B cell (primary cell): ENCODE results near the gene AIG1. TPM values are rescaled to one million over a fixed set of nuclear protein-coding genes. Genes with fewer than 3 reads are reported as not detected.

Experiments used
- ATAC-seq: fragments of 200-7000 bp; cut with Tn5 transposase; one replicate; pipeline ENCODE4 v1.10.0; 2021; ENCODE audit warnings: low read depth, mild to moderate bottlenecking, moderate number of reproducible peaks, moderate library complexity
- CTCF ChIA-PET: fragments of 350-600 bp; sonication (Branson Sonifier 250); formaldehyde crosslinking; loops from one replicate; lab custom pipeline; 2021; ENCODE audit warnings: antibody characterized with exemption, inconsistent platforms; lab: Charles Lee
- POLR2A ChIA-PET: fragments of 350-600 bp; sonication (Branson Sonifier 250); formaldehyde crosslinking; loops from one replicate; lab custom pipeline; 2021; ENCODE audit warnings: antibody characterized with exemption; lab: Charles Lee
- DNase-seq: peaks from one replicate; pipeline ENCODE4 v3.0.0; 2013
- H2AFZ ChIP-seq: 2 replicates; pipeline ENCODE4 v1.6.1; 2012; ENCODE audit warnings: mild to moderate bottlenecking, low read depth, low read length; ENCODE audit not compliant: insufficient read depth, poor library complexity, severe bottlenecking
- H3K27ac ChIP-seq, 2 donors: 1 replicate in 1 of 2; 2 replicates in 1 of 2; pipeline ENCODE4 v1.5.1; 2012 to 2013; ENCODE audit warnings: low read length in 2 of 2, mild to moderate bottlenecking in 2 of 2, moderate library complexity in 1 of 2
- H3K27me3 ChIP-seq, 4 experiments: fragments of 200-600 bp in 1 of 4; sonication (generic) in 1 of 4; replicated peaks in 1 of 4; 1 replicate in 2 of 4; 2 replicates in 2 of 4; pipeline versions ENCODE4 v1.6.1 to v1.7.0; 2013 to 2016; ENCODE audit warnings: low read length in 3 of 4, mild to moderate bottlenecking in 2 of 4, mixed read lengths in 1 of 4, moderate library complexity in 1 of 4; ENCODE audit not compliant: insufficient read depth in 4 of 4, control insufficient read depth in 3 of 4; ENCODE audit errors: control extremely low read depth in 1 of 4
- H3K36me3 ChIP-seq, 2 experiments: replicated peaks in 1 of 2; 1 replicate in 1 of 2; 2 replicates in 1 of 2; pipeline versions ENCODE4 v1.6.1 to v1.7.1; 2013; ENCODE audit warnings: low read length in 1 of 2; ENCODE audit not compliant: insufficient read depth in 2 of 2, control insufficient read depth in 1 of 2; ENCODE audit errors: control extremely low read depth in 1 of 2, extremely low read depth in 1 of 2
- H3K4me1 ChIP-seq, 2 donors: fragments of 200-600 bp in 1 of 2; sonication (generic) in 1 of 2; 1 replicate in 1 of 2; 2 replicates in 1 of 2; pipeline versions ENCODE4 v1.5.1 to v1.6.1; 2013 to 2017; ENCODE audit warnings: low read length in 2 of 2; ENCODE audit not compliant: control insufficient read depth in 2 of 2, insufficient read depth in 2 of 2
- H3K4me2 ChIP-seq: replicated peaks from 2 replicates; pipeline ENCODE3; 2012; ENCODE audit warnings: mild to moderate bottlenecking, low read depth, low read length; ENCODE audit not compliant: poor library complexity, severe bottlenecking
- H3K4me3 ChIP-seq, 5 experiments: fragments of 200-600 bp in 1 of 5; sonication (generic) in 1 of 5; 1 replicate in 3 of 5; 2 replicates in 2 of 5; pipeline versions ENCODE4 v1.5.1 to v1.7.0; 2011 to 2016; ENCODE audit warnings: low read length in 4 of 5, mild to moderate bottlenecking in 4 of 5, low read depth in 2 of 5, control low read depth in 1 of 5, moderate library complexity in 1 of 5; ENCODE audit not compliant: insufficient read depth in 1 of 5; ENCODE audit errors: control extremely low read depth in 1 of 5, extremely low read depth in 1 of 5
- H3K79me2 ChIP-seq: fragments of 200-600 bp; sonication (generic); one replicate; pipeline ENCODE4 v1.6.0; 2016; ENCODE audit warnings: low read length; ENCODE audit not compliant: control insufficient read depth, insufficient read depth
- H3K9ac ChIP-seq: fragments of 200-600 bp; sonication (generic); 2 replicates; pipeline ENCODE4 v1.6.1; 2017; ENCODE audit warnings: mild to moderate bottlenecking, low read length, moderate library complexity
- H3K9me3 ChIP-seq, 3 donors: one replicate each; pipeline versions ENCODE4 v1.6.1 to v1.7.1; 2013; ENCODE audit warnings: low read length in 2 of 3; ENCODE audit not compliant: control insufficient read depth in 2 of 3, insufficient read depth in 1 of 3; ENCODE audit errors: control extremely low read depth in 1 of 3
- H4K20me1 ChIP-seq: 2 replicates; pipeline ENCODE4 v1.6.0; 2012; ENCODE audit warnings: mild to moderate bottlenecking, low read length; ENCODE audit not compliant: insufficient read depth, control insufficient read depth, poor library complexity, severe bottlenecking
- H3K27ac Mint-ChIP-seq: one replicate; pipeline ENCODE4 v1.8.0; 2021; ENCODE audit warnings: mixed read lengths
- H3K27me3 Mint-ChIP-seq: one replicate; pipeline ENCODE4 v1.8.0; 2021; ENCODE audit warnings: mixed read lengths
- H3K4me1 Mint-ChIP-seq: one replicate; pipeline ENCODE4 v1.8.0; 2021; ENCODE audit warnings: mixed read lengths
- H3K4me3 Mint-ChIP-seq: one replicate; pipeline ENCODE4 v1.8.0; 2021; ENCODE audit warnings: mixed read lengths
- H3K9me3 Mint-ChIP-seq: one replicate; pipeline ENCODE4 v1.8.0; 2022; ENCODE audit warnings: mixed read lengths; ENCODE audit not compliant: insufficient read depth
- CTCF ChIP-seq: fragments of 200-600 bp; IDR thresholded peaks from one replicate; pipeline ENCODE4 v1.8.0; 2022; ENCODE audit warnings: antibody characterized with exemption, mild to moderate bottlenecking
- EZH2 ChIP-seq: IDR thresholded peaks from 2 replicates; pipeline ENCODE4 v1.6.1; 2012; ENCODE audit warnings: borderline replicate concordance, low read depth, mild to moderate bottlenecking, moderate library complexity, low read length; ENCODE audit not compliant: insufficient read depth, poor library complexity, severe bottlenecking
- WGBS: methylation state at CpG from one replicate; pipeline ENCODE4 v1.1.5; 2013; ENCODE audit warnings: missing lambda C conversion rate; ENCODE audit not compliant: insufficient coverage; 5-methylcytosine and 5-hydroxymethylcytosine counted together
- intact Hi-C: fragments of 100-400 bp; cut with micrococcal nuclease; formaldehyde crosslinking; loops from one replicate; pipeline ENCODE4 v1.10.0; 2022
- polyA plus RNA-seq: library from polyadenylated mRNA; depleted of rRNA; stranded (reverse); fragments of >200 nt; gene quantifications from 2 replicates; pipeline ENCODE4 v1.2.3, GENCODE V29; 2012
- total RNA-seq, 2 donors: library from RNA; stranded (reverse); fragments of 120-200 nt in 1 of 2; gene quantifications; 1 replicate in 1 of 2; 2 replicates in 1 of 2; pipeline versions ENCODE4 v1.2.3 to v1.2.4, GENCODE V29; 2013 to 2022

AIG1 gene
- total and polyA plus RNA-seq, 2 donors (not counting 1 experiment from before 2014, with no cell fraction given): 7.0 to 9.0 TPM

GRCh38 chr6:143107911-143108761 is 47.4 kb downstream of the AIG1 start:
- no peaks in the 10 kb centered on the region for H4K20me1 ChIP-seq
- no peak for ATAC-seq
- POLR2A ChIA-PET: no interaction called here
- TF ChIP-seq CTCF (no peak), EZH2 (no peak)
- WGBS: no CpG with 5 or more reads among the region's 6 CpGs
- H3K4me1 ChIP-seq: peaks cover 0 to 5% of the 10 kb centered on the region in 2 donors
- H3K27me3 ChIP-seq: no peaks in the 10 kb centered on the region
- intact Hi-C loops: no loop called here
- no peak overlapping the region for H3K4me2 ChIP-seq
- DNase-seq: no peak
- no peaks in the 10 kb centered on the region for H3K36me3 ChIP-seq
- H3K27ac ChIP-seq: no peak overlapping the region
- Mint-ChIP-seq H3K4me1 (peaks cover 6% of the 10 kb centered on the region), H3K27ac (no peak overlapping the region), H3K4me3 (no peak overlapping the region), H3K27me3 (no peaks in the 10 kb centered on the region), H3K9me3 (no peaks in the 10 kb centered on the region)
- no peak overlapping the region for H2AFZ ChIP-seq
- CTCF ChIA-PET: interaction anchor here (0.7 kb wide), 1 partner anchor 1502 kb away, joined by 4 read pairs; no protein-coding TSS in a partner anchor
- H3K79me2 ChIP-seq: no peaks in the 10 kb centered on the region
- no peak overlapping the region for H3K9ac ChIP-seq
- H3K9me3 ChIP-seq: no peaks in the 10 kb centered on the region
- H3K4me3 ChIP-seq: no peak overlapping the region

- Mint-ChIP-seq H3K4me1 (peaks cover 6% of the 10 kb centered on the region), H3K9me3 (no peaks in the 10 kb centered on the region), H3K4me3 (no peak overlapping the region), H3K27ac (no peak overlapping the region), H3K27me3 (no peaks in the 10 kb centered on the region)
- ChIA-PET POLR2A (no interaction called here), CTCF (no interaction called here)
- Histone ChIP-seq H4K20me1 (no peaks in the 10 kb centered on the region), H3K4me2 (no peak overlapping the region), H3K9ac (no peak overlapping the region), H3K27me3 (no peaks in the 10 kb centered on the region), H3K27ac (no peak overlapping the region), H3K36me3 (no peaks in the 10 kb centered on the region), H3K9me3 (no peaks in the 10 kb centered on the region), H2AFZ (no peak overlapping the region), H3K79me2 (no peaks in the 10 kb centered on the region), H3K4me3 (no peak overlapping the region), H3K4me1 (peaks cover 0 to 5% of the 10 kb centered on the region in 2 donors)
- WGBS: 100% methylated on average over 2 of the region's 4 CpGs
- DNase-seq (no peak), ATAC-seq (no peak)
- intact Hi-C loops: no loop called here
- TF ChIP-seq EZH2: no peak
- no peak for TF ChIP-seq CTCF
Observed at GRCh38 chr6:143109196-143109595, 48.5 kb downstream of the AIG1 start.
